Loucy (cell line): ENCODE measurements around the gene IL1R1.

ENCODE experiments used
- H2AFZ ChIP-seq: fragments of 200-600 bp; sonication (generic); 2 replicates; pipeline ENCODE4 v1.6.0; 2016; ENCODE audit warnings: antibody characterized with exemption, mild to moderate bottlenecking, low read length, moderate library complexity
- H3F3A ChIP-seq: fragments of 200-600 bp; 2 replicates; pipeline ENCODE4 v1.6.0; 2016; ENCODE audit warnings: antibody characterized with exemption, low read depth, mild to moderate bottlenecking
- H3K27me3 ChIP-seq: fragments of 200-600 bp; sonication (generic); 2 replicates; pipeline ENCODE4 v1.6.1; 2014; ENCODE audit warnings: low read length, mild to moderate bottlenecking; ENCODE audit not compliant: insufficient read depth, poor library complexity, severe bottlenecking
- H3K36me3 ChIP-seq: fragments of 200-600 bp; sonication (generic); 2 replicates; pipeline ENCODE4 v1.6.1; 2016; ENCODE audit warnings: low read length; ENCODE audit not compliant: insufficient read depth
- H3K4me1 ChIP-seq: fragments of 200-600 bp; sonication (generic); 2 replicates; pipeline ENCODE4 v1.5.1; 2014; ENCODE audit warnings: low read length, mild to moderate bottlenecking; ENCODE audit not compliant: insufficient read depth, poor library complexity, severe bottlenecking
- H3K4me2 ChIP-seq: fragments of 200-600 bp; sonication (generic); 2 replicates; pipeline ENCODE4 v1.6.0; 2014; ENCODE audit warnings: antibody characterized with exemption, low read length, low read depth, mild to moderate bottlenecking; ENCODE audit not compliant: poor library complexity, severe bottlenecking
- H3K4me3 ChIP-seq: fragments of 200-600 bp; sonication (generic); 2 replicates; pipeline ENCODE4 v1.5.1; 2014; ENCODE audit warnings: low read length, mild to moderate bottlenecking, mixed read lengths; ENCODE audit not compliant: poor library complexity, severe bottlenecking
- H3K79me2 ChIP-seq: fragments of 200-600 bp; sonication (generic); 2 replicates; pipeline ENCODE4 v1.6.1; 2014; ENCODE audit warnings: low read length; ENCODE audit not compliant: insufficient read depth
- H3K9ac ChIP-seq: fragments of 200-600 bp; sonication (generic); 2 replicates; pipeline ENCODE4 v1.6.0; 2014; ENCODE audit warnings: mild to moderate bottlenecking, low read depth, low read length, moderate library complexity; ENCODE audit not compliant: poor library complexity, severe bottlenecking
- H3K9me2 ChIP-seq: fragments of 200-600 bp; sonication (generic); replicated peaks from 2 replicates; pipeline ENCODE4 v1.6.1; 2016; ENCODE audit warnings: low read depth, low read length, mixed read lengths
- H3K9me3 ChIP-seq: fragments of 200-600 bp; sonication (generic); 2 replicates; pipeline ENCODE4 v1.6.1; 2014; ENCODE audit warnings: mild to moderate bottlenecking, antibody characterized with exemption, low read length, low read depth; ENCODE audit not compliant: insufficient read depth
- H4K20me1 ChIP-seq: fragments of 200-600 bp; sonication (generic); 2 replicates; pipeline ENCODE4 v1.6.0; 2014; ENCODE audit warnings: antibody characterized with exemption, low read length, mild to moderate bottlenecking; ENCODE audit not compliant: insufficient read depth, poor library complexity, severe bottlenecking
- CTCF ChIP-seq: fragments of 200-600 bp; sonication (generic); conservative IDR thresholded peaks from 2 replicates; pipeline ENCODE4 v1.5.1; 2014; ENCODE audit warnings: mild to moderate bottlenecking, antibody characterized with exemption, low read length
- EZH2phosphoT487 ChIP-seq: fragments of 200-600 bp; IDR thresholded peaks from 2 replicates; pipeline ENCODE4 v1.6.1; 2018; ENCODE audit warnings: antibody characterized with exemption, mild to moderate bottlenecking, moderate library complexity, borderline replicate concordance

The IL1R1 gene

GRCh38 chr2:102226171-102226570, 83.6 kb downstream of the IL1R1 start:
- no peaks in the 10 kb centered on the region for H3K79me2 ChIP-seq
- no peak overlapping the region for H2AFZ ChIP-seq
- H3K9me2 ChIP-seq: no peaks in the 10 kb centered on the region
- no peaks in the 10 kb centered on the region for H3F3A ChIP-seq
- no peak overlapping the region for H3K4me2 ChIP-seq
- no peak overlapping the region for H3K9ac ChIP-seq
- no peaks in the 10 kb centered on the region for H4K20me1 ChIP-seq
- no peaks in the 10 kb centered on the region for H3K36me3 ChIP-seq
- TF ChIP-seq CTCF (no peak), EZH2phosphoT487 (no peak)
- H3K4me3 ChIP-seq: no peak overlapping the region
- H3K4me1 ChIP-seq: peaks cover 24% of the 10 kb centered on the region
- peaks cover 6% of the 10 kb centered on the region for H3K27me3 ChIP-seq
- H3K9me3 ChIP-seq: no peaks in the 10 kb centered on the region

DNA sequence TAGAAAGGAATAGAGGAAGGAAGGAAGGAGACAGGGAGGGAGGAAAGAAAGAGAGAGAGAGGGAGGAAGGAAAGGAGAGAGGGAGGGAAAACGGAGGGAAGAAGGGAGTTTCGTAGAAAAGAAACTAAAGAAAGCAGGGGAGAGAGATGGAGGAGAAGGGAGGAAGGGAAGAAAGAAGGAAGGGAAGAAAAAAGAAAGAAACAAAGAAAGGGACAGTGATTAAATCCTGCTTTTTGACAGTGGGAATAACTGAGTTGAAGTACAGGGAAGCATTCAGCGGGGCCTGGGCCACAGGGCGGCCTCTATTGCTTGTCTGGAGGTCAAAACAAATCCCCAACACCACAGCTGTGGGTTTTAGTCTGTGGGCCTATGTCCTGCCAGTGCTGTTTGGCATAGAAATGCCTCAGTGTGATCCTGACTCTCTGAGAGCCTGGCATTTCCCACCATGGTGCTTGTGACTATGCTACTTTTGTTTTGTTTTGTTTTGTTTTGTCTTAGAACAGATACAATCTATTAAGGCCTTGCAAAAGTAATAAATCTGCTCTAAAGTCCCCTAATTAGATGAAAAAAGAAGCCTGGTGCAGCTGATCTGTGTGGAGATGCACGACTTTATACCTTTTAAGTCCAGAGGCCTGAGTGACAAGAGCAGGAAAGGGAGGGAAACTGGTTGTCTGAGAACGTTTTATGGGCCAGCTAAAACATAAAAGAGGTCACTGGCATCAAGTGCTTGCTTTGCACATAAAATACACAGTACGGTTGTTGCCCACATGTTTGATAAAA, 84.3 kb downstream of the IL1R1 start:
- peak overlapping the region; percentile 40 for H3K4me3 ChIP-seq
- no peaks in the 10 kb centered on the region for H3K79me2 ChIP-seq
- H3K9ac ChIP-seq: peak overlapping the region; percentile 6
- no peaks in the 10 kb centered on the region for H3K36me3 ChIP-seq
- H3K9me2 ChIP-seq: no peaks in the 10 kb centered on the region
- TF ChIP-seq CTCF: no peak
- TF ChIP-seq EZH2phosphoT487: no peak
- H4K20me1 ChIP-seq: no peaks in the 10 kb centered on the region
- no peaks in the 10 kb centered on the region for H3F3A ChIP-seq
- peak overlapping the region; percentile 58 for H3K4me2 ChIP-seq
- H3K9me3 ChIP-seq: no peaks in the 10 kb centered on the region
- peaks cover 24% of the 10 kb centered on the region for H3K4me1 ChIP-seq
- H3K27me3 ChIP-seq: peaks cover 6% of the 10 kb centered on the region
- peak overlapping the region; percentile 90 for H2AFZ ChIP-seq

GRCh38 chr2:102229141-102229769, 86.7 kb downstream of the IL1R1 start:
- Histone ChIP-seq H3K27me3 (no peaks in the 10 kb centered on the region), H3K9ac (no peak overlapping the region), H3K9me3 (no peaks in the 10 kb centered on the region), H3K36me3 (no peaks in the 10 kb centered on the region), H3K4me2 (no peak overlapping the region), H3K79me2 (no peaks in the 10 kb centered on the region), H3K9me2 (no peaks in the 10 kb centered on the region), H3K4me1 (peaks cover 24% of the 10 kb centered on the region), H3K4me3 (no peak overlapping the region), H4K20me1 (no peaks in the 10 kb centered on the region), H2AFZ (no peak overlapping the region), H3F3A (no peaks in the 10 kb centered on the region)
- TF ChIP-seq CTCF (no peak), EZH2phosphoT487 (no peak)
